ENCODE measurements around the gene SYT12.

DNA sequence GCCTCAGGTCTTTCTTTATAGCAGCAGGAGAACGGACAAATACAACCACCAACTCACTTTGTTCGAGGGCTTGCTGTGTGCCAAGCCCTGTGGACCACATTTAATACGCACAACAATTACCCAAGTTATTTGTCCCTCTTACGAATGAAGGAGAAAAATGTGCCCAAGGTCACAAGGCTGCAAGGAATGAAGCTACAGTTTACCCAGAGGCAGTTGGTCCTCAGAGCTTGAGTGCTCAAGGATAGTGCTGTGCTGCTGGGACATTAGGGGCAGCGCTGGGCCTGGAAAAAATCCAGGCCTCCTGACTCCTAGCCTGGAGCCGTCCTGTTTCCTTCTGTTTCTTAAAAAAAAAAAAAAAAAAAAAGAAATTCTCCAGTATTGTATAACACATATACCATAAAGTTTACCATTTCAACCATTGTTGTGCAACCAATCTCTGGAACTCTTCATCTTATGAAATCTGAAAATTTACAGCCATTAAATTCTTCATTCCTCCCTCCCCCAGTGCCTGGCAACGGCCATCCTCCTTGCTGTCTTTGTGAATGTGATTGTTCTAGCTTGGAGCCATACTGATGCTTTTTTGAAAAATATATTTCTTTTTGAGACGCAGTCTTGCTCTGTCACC lies 48.9 kb upstream of the SYT12 start:
- TF ChIP-seq, protein P1, sequence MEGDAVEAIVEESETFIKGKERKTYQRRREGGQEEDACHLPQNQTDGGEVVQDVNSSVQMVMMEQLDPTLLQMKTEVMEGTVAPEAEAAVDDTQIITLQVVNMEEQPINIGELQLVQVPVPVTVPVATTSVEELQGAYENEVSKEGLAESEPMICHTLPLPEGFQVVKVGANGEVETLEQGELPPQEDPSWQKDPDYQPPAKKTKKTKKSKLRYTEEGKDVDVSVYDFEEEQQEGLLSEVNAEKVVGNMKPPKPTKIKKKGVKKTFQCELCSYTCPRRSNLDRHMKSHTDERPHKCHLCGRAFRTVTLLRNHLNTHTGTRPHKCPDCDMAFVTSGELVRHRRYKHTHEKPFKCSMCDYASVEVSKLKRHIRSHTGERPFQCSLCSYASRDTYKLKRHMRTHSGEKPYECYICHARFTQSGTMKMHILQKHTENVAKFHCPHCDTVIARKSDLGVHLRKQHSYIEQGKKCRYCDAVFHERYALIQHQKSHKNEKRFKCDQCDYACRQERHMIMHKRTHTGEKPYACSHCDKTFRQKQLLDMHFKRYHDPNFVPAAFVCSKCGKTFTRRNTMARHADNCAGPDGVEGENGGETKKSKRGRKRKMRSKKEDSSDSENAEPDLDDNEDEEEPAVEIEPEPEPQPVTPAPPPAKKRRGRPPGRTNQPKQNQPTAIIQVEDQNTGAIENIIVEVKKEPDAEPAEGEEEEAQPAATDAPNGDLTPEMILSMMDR (IDR thresholded peaks at IDR 0.05), result no peak
- no peak for TF ChIP-seq EZH2 (IDR thresholded peaks at IDR 0.05)

All from neural progenitor cell (in vitro differentiated cells).